HepG2 (cell line): ENCODE measurements around the gene TSPYL6. TPM values are rescaled to one million over a fixed set of nuclear protein-coding genes. Genes with fewer than 3 reads are reported as not detected.

Source experiments
- DR1 ChIP-seq: sonication (generic); formaldehyde crosslinking; IDR thresholded peaks from 2 replicates; pipeline ENCODE4 v1.8.0; 2021; ENCODE audit warnings: mild to moderate bottlenecking, missing genetic modification reagents, inconsistent platforms
- E2F1 ChIP-seq: sonication (generic); formaldehyde crosslinking; IDR thresholded peaks from 2 replicates; pipeline ENCODE4 v1.5.0; 2020; ENCODE audit warnings: missing genetic modification reagents
- ISL2 ChIP-seq: sonication (generic); formaldehyde crosslinking; IDR thresholded peaks from 2 replicates; pipeline ENCODE4 v1.5.0; 2020; ENCODE audit warnings: missing genetic modification reagents
- JARID2 ChIP-seq: sonication (generic); formaldehyde crosslinking; IDR thresholded peaks from 2 replicates; pipeline ENCODE4 v1.8.1; 2023; ENCODE audit warnings: missing genetic modification reagents, inconsistent platforms; ENCODE audit not compliant: insufficient replicate concordance
- KDM2A ChIP-seq: sonication (generic); formaldehyde crosslinking; IDR thresholded peaks from 2 replicates; pipeline ENCODE4 v1.4.0; 2020; ENCODE audit warnings: low read depth, missing genetic modification reagents, borderline replicate concordance
- MAFG ChIP-seq: sonication (generic); formaldehyde crosslinking; IDR thresholded peaks from 2 replicates; pipeline ENCODE4 v1.5.1; 2020; ENCODE audit warnings: mild to moderate bottlenecking, missing genetic modification reagents
- NAIF1 ChIP-seq: sonication (generic); formaldehyde crosslinking; IDR thresholded peaks from 2 replicates; pipeline ENCODE4 v1.5.0; 2020; ENCODE audit warnings: mild to moderate bottlenecking, missing genetic modification reagents, borderline replicate concordance
- NFIB ChIP-seq: sonication (generic); formaldehyde crosslinking; IDR thresholded peaks from 2 replicates; pipeline ENCODE4 v1.9.0; 2021; ENCODE audit warnings: missing genetic modification reagents, mild to moderate bottlenecking, borderline replicate concordance
- NR2C2 ChIP-seq: sonication (generic); formaldehyde crosslinking; IDR thresholded peaks from 2 replicates; pipeline ENCODE4 v1.4.0; 2020; ENCODE audit warnings: missing genetic modification reagents, mild to moderate bottlenecking, moderate library complexity, borderline replicate concordance
- PHB2 ChIP-seq: fragments of 450-650 bp; IDR thresholded peaks from 2 replicates; pipeline ENCODE4 v1.6.1; 2018; ENCODE audit not compliant: partially characterized antibody
- POLR2AphosphoS5 ChIP-seq: IDR thresholded peaks from 2 replicates; pipeline ENCODE4 v1.6.1; 2012; ENCODE audit warnings: low read depth, low read length
- SALL2 ChIP-seq: sonication (generic); formaldehyde crosslinking; IDR thresholded peaks from 2 replicates; pipeline ENCODE4 v1.8.1; 2023; ENCODE audit warnings: mild to moderate bottlenecking, missing genetic modification reagents, inconsistent platforms
- TIGD3 ChIP-seq: sonication (generic); formaldehyde crosslinking; IDR thresholded peaks from 2 replicates; pipeline ENCODE4 v1.5.1; 2020; ENCODE audit warnings: mild to moderate bottlenecking, missing genetic modification reagents, borderline replicate concordance
- ZBTB3 ChIP-seq: sonication (generic); formaldehyde crosslinking; IDR thresholded peaks from 2 replicates; pipeline ENCODE4 v1.4.0; 2020; ENCODE audit warnings: low read depth, mild to moderate bottlenecking, moderate library complexity, missing genetic modification reagents, borderline replicate concordance
- ZFP1 ChIP-seq: IDR thresholded peaks from 2 replicates; pipeline ENCODE4 v1.6.1; 2016
- ZNF12 ChIP-seq: sonication (generic); formaldehyde crosslinking; IDR thresholded peaks from 2 replicates; pipeline ENCODE4 v1.5.0; 2020; ENCODE audit warnings: missing genetic modification reagents
- ZNF17 ChIP-seq: sonication (generic); formaldehyde crosslinking; IDR thresholded peaks from 2 replicates; pipeline ENCODE4 v1.5.0; 2020; ENCODE audit warnings: mild to moderate bottlenecking, missing genetic modification reagents
- ZNF20 ChIP-seq: sonication (generic); formaldehyde crosslinking; IDR thresholded peaks from 2 replicates; pipeline ENCODE4 v1.4.0; 2020; ENCODE audit warnings: mild to moderate bottlenecking, moderate library complexity, missing genetic modification reagents
- ZNF205 ChIP-seq: IDR thresholded peaks from 2 replicates; pipeline ENCODE4 v1.6.1; 2018; ENCODE audit warnings: missing biosample characterization, missing genetic modification reagents
- ZNF432 ChIP-seq: sonication (generic); formaldehyde crosslinking; IDR thresholded peaks from 2 replicates; pipeline ENCODE4 v1.5.0; 2020; ENCODE audit warnings: missing genetic modification reagents, mild to moderate bottlenecking, borderline replicate concordance
- ZNF460 ChIP-seq: sonication (generic); formaldehyde crosslinking; IDR thresholded peaks from 2 replicates; pipeline ENCODE4 v1.5.1; 2020; ENCODE audit warnings: missing genetic modification reagents, mild to moderate bottlenecking, borderline replicate concordance
- ZNF484 ChIP-seq: sonication (generic); formaldehyde crosslinking; IDR thresholded peaks from 2 replicates; pipeline ENCODE4 v1.5.1; 2020; ENCODE audit warnings: mild to moderate bottlenecking, low read depth, missing genetic modification reagents, borderline replicate concordance
- ZNF513 ChIP-seq: sonication (generic); formaldehyde crosslinking; conservative IDR thresholded peaks from 2 replicates; pipeline ENCODE4 v1.5.0; 2020; ENCODE audit warnings: missing genetic modification reagents
- ZNF556 ChIP-seq: sonication (generic); formaldehyde crosslinking; IDR thresholded peaks from 2 replicates; pipeline ENCODE4 v1.4.0; 2020; ENCODE audit warnings: mild to moderate bottlenecking, missing genetic modification reagents, borderline replicate concordance
- ZNF691 ChIP-seq: sonication (generic); formaldehyde crosslinking; IDR thresholded peaks from 2 replicates; pipeline ENCODE4 v1.4.0; 2020; ENCODE audit warnings: missing genetic modification reagents, low read depth, mild to moderate bottlenecking, borderline replicate concordance
- ZNF891 ChIP-seq: sonication (generic); formaldehyde crosslinking; IDR thresholded peaks from 2 replicates; pipeline ENCODE4 v1.5.0; 2020; ENCODE audit warnings: mild to moderate bottlenecking, missing genetic modification reagents
- polyA plus RNA-seq, 8 experiments: library from polyadenylated mRNA; depleted of rRNA in 3 of 8; stranded (reverse) in 7 of 8; unstranded in 1 of 8; fragments of >200 nt; fragmentation: Illumina TruSeq in 4 of 8; extraction: Trizol in 4 of 8; gene quantifications; 2 replicates each; pipeline versions ENCODE4 v1.2.1 to v1.2.3, GENCODE V29; 2011 to 2016; ENCODE audit warnings: low read depth in 4 of 8, missing spikeins in 1 of 8, mixed read lengths in 1 of 8; ENCODE audit not compliant: insufficient read depth in 1 of 8
- total RNA-seq, 5 experiments: library from RNA; depleted of rRNA; stranded (reverse); fragments of >200 nt; fragmentation: Illumina TruSeq; extraction: Trizol; gene quantifications; 2 replicates each; pipeline ENCODE4 v1.2.3, GENCODE V29; 2016; ENCODE audit warnings: low read depth in 1 of 5

The TSPYL6 gene
- total and polyA plus RNA-seq, 2 of the 13 experiments (the other 11 are each of a cell fraction or from before 2014, with no cell fraction given) = 0.03 TPM; not detected in 1

GRCh38 chr2:54233832-54234649 is 22.0 kb downstream of the TSPYL6 start (continued):
- peak; percentile 20; the same call in 1 of the 2 replicates for TF ChIP-seq NR2C2 (CRISPR knock-in tag)
- TF ChIP-seq MAFG (CRISPR knock-in tag) = no peak
- no peak for TF ChIP-seq ZNF460
- no peak for TF ChIP-seq ZNF484
- peak; percentile 100 for TF ChIP-seq ISL2 (CRISPR knock-in tag)
- TF ChIP-seq ZNF205 (CRISPR knock-in tag) = peak; percentile 76; the same call in 1 of the 2 replicates
- no peak for TF ChIP-seq ZNF17 (CRISPR knock-in tag)
- no peak for TF ChIP-seq DR1 (CRISPR knock-in tag)
- no peak for TF ChIP-seq E2F1 (CRISPR knock-in tag)
- no peak for TF ChIP-seq NFIB (CRISPR knock-in tag)
- TF ChIP-seq KDM2A (CRISPR knock-in tag) = peak; percentile 18; the same call in 1 of the 2 replicates
- TF ChIP-seq ZNF556 (CRISPR knock-in tag) = no peak; the same call in 1 of the 2 replicates
- TF ChIP-seq JARID2 (CRISPR knock-in tag) = no peak
- TF ChIP-seq ZNF891 = no peak
- no peak for TF ChIP-seq ZNF513
- TF ChIP-seq TIGD3 = no peak
- no peak for TF ChIP-seq PHB2
- TF ChIP-seq SALL2 (CRISPR knock-in tag) = peak; percentile 43; the same call in 1 of the 2 replicates
- no peak for TF ChIP-seq NAIF1 (CRISPR knock-in tag)
- TF ChIP-seq POLR2AphosphoS5 = no peak
- peak; percentile 32; the same call in 1 of the 2 replicates for TF ChIP-seq ZFP1
- TF ChIP-seq ZNF20 (CRISPR knock-in tag) = no peak
- TF ChIP-seq ZNF432 = no peak
- TF ChIP-seq ZNF12 = peak; percentile 65; the same call in 1 of the 2 replicates
- 0 out of 2 replicates have a peak, but pooled peaks have one; percentile 41 for TF ChIP-seq ZNF691 (CRISPR knock-in tag)
- TF ChIP-seq ZBTB3 (CRISPR knock-in tag) = no peak
